Measurements from ENCODE around the gene CELF2.

CELF2 gene

GRCh38 chr10:11093771-11094736 is 76.4 kb downstream of the CELF2 start:
- no peak for DNase-seq (ENCODE audit: low read depth in 2 of 2, low spot score in 1 of 2)

- DNase-seq (ENCODE audit: low read depth in 2 of 2, low spot score in 1 of 2), result no peak
Measured at GRCh38 chr10:11095374-11095801, 77.7 kb downstream of the CELF2 start.

- DNase-seq (ENCODE audit: low read depth in 2 of 2, low spot score in 1 of 2), result no peak
Measured at GRCh38 chr10:11096422-11096821, 78.8 kb downstream of the CELF2 start.

- no peak for DNase-seq (ENCODE audit: low read depth in 2 of 2, low spot score in 1 of 2)
Measured at GRCh38 chr10:11097686-11098085, 80.0 kb downstream of the CELF2 start.

GRCh38 chr10:11098666-11099065 is 81.0 kb downstream of the CELF2 start:
- DNase-seq (ENCODE audit: low read depth in 2 of 2, low spot score in 1 of 2), result no peak

GRCh38 chr10:11104772-11105675 is 87.4 kb downstream of the CELF2 start:
- no peak for DNase-seq (ENCODE audit: low read depth in 2 of 2, low spot score in 1 of 2)

GRCh38 chr10:11105676-11106004 is 88.0 kb downstream of the CELF2 start:
- no peak for DNase-seq (ENCODE audit: low read depth in 2 of 2, low spot score in 1 of 2)

GRCh38 chr10:11106621-11107374 is 89.1 kb downstream of the CELF2 start:
- no peak for DNase-seq (ENCODE audit: low read depth in 2 of 2, low spot score in 1 of 2)

- no peak for DNase-seq (ENCODE audit: low read depth in 2 of 2, low spot score in 1 of 2)
Measured at GRCh38 chr10:11107948-11108347, 90.3 kb downstream of the CELF2 start.

- no peak for DNase-seq (ENCODE audit: low read depth in 2 of 2, low spot score in 1 of 2)
Measured at GRCh38 chr10:11108356-11108755, 90.7 kb downstream of the CELF2 start.

- no peak for DNase-seq (ENCODE audit: low read depth in 2 of 2, low spot score in 1 of 2)
Measured at GRCh38 chr10:11109590-11109989, 91.9 kb downstream of the CELF2 start.

- DNase-seq (ENCODE audit: low read depth in 2 of 2, low spot score in 1 of 2), result no peak
Measured at GRCh38 chr10:11110539-11110938, 92.9 kb downstream of the CELF2 start.

- no peak for DNase-seq (ENCODE audit: low read depth in 2 of 2, low spot score in 1 of 2)
Measured at GRCh38 chr10:11111490-11111889, 93.8 kb downstream of the CELF2 start.

- DNase-seq (ENCODE audit: low read depth in 2 of 2, low spot score in 1 of 2), result no peak
Measured at GRCh38 chr10:11112718-11113117, 95.0 kb downstream of the CELF2 start.

GRCh38 chr10:11113156-11113555 is 95.5 kb downstream of the CELF2 start:
- DNase-seq (ENCODE audit: low read depth in 2 of 2, low spot score in 1 of 2), result peak in 1 of 2 donors; percentile 3

- no peak for DNase-seq (ENCODE audit: low read depth in 2 of 2, low spot score in 1 of 2)
Measured at GRCh38 chr10:11114269-11114668, 96.6 kb downstream of the CELF2 start.

GRCh38 chr10:11115337-11115736 is 97.7 kb downstream of the CELF2 start:
- no peak for DNase-seq (ENCODE audit: low read depth in 2 of 2, low spot score in 1 of 2)

- no peak for DNase-seq (ENCODE audit: low read depth in 2 of 2, low spot score in 1 of 2)
Measured at GRCh38 chr10:11116361-11116760, 98.7 kb downstream of the CELF2 start.

GRCh38 chr10:11116817-11117216 is 99.1 kb downstream of the CELF2 start:
- no peak for DNase-seq (ENCODE audit: low read depth in 2 of 2, low spot score in 1 of 2)

GRCh38 chr10:11118686-11119085 is 101.0 kb downstream of the CELF2 start:
- no peak for DNase-seq (ENCODE audit: low read depth in 2 of 2, low spot score in 1 of 2)

GRCh38 chr10:11119843-11120242 is 102.2 kb downstream of the CELF2 start:
- no peak for DNase-seq (ENCODE audit: low read depth in 2 of 2, low spot score in 1 of 2)
